Middle frontal gyrus (tissue), 1 donor: ENCODE data around the gene KIF5C.

Experiments
- DNase-seq: peaks from one replicate; pipeline ENCODE4 v3.0.0-alpha.2; 2015; ENCODE audit warnings: low spot score; ENCODE audit errors: extremely low spot score

The KIF5C gene

GRCh38 chr2:149015501-149015900 lies 140.5 kb downstream of the KIF5C start:
- DNase-seq: no peak

- DNase-seq: no peak
Observed at GRCh38 chr2:149015926-149016563, 141.0 kb downstream of the KIF5C start.

GRCh38 chr2:149017116-149017985 lies 142.3 kb downstream of the KIF5C start:
- peak; percentile 76 for DNase-seq

GRCh38 chr2:149018981-149019380 lies 144.0 kb downstream of the KIF5C start:
- no peak for DNase-seq

GRCh38 chr2:149019768-149020167 lies 144.7 kb downstream of the KIF5C start:
- no peak for DNase-seq

- no peak for DNase-seq
Observed at GRCh38 chr2:149020432-149020851, 145.4 kb downstream of the KIF5C start.

GRCh38 chr2:149021271-149021719 lies 146.3 kb downstream of the KIF5C start:
- DNase-seq: no peak

GRCh38 chr2:149021761-149022160 lies 146.7 kb downstream of the KIF5C start:
- no peak for DNase-seq

- DNase-seq: no peak
Observed at GRCh38 chr2:149023091-149023490, 148.1 kb downstream of the KIF5C start.

- no peak for DNase-seq
Observed at GRCh38 chr2:149027590-149028250, 152.7 kb downstream of the KIF5C start.

- no peak for DNase-seq
Observed at GRCh38 chr2:149028377-149028776, 153.3 kb downstream of the KIF5C start.

- DNase-seq: no peak
Observed at GRCh38 chr2:149028891-149029290, 153.9 kb downstream of the KIF5C start.

GRCh38 chr2:149029307-149029965 lies 154.4 kb downstream of the KIF5C start:
- DNase-seq: no peak

- no peak for DNase-seq
Observed at GRCh38 chr2:149031396-149031795, 156.4 kb downstream of the KIF5C start.

GRCh38 chr2:149033716-149034115 lies 158.7 kb downstream of the KIF5C start:
- DNase-seq: no peak

GRCh38 chr2:149034406-149034805 lies 159.4 kb downstream of the KIF5C start:
- no peak for DNase-seq

- DNase-seq: no peak
Observed at GRCh38 chr2:149036507-149037293, 161.7 kb downstream of the KIF5C start.

- no peak for DNase-seq
Observed at GRCh38 chr2:149037851-149038250, 162.8 kb downstream of the KIF5C start.

- DNase-seq: no peak
Observed at GRCh38 chr2:149038442-149039212, 163.6 kb downstream of the KIF5C start, which contains the start of gene LYPD6B. Gene LYPD6B (plus strand): TSS chr2:149038699. CDS start chr2:149130949, 92,250 bp downstream.

GRCh38 chr2:149039213-149039724 lies 164.2 kb downstream of the KIF5C start:
- no peak for DNase-seq
